ENCODE results near the gene ROR2. TPM values are rescaled to one million over a fixed set of nuclear protein-coding genes. Genes with fewer than 3 reads are reported as not detected.
A peak's percentile ranks its signal among the peaks of the same experiment; 100 is the strongest.

The ROR2 gene
- total RNA-seq, 4 donors from 2014 or later = 6.3 to 32.2 (median 15.1) TPM

GRCh38 chr9:91690540-91691249 is 259.3 kb downstream of the ROR2 start:
- DNase-seq (ENCODE audit: low spot score) (no peak), ATAC-seq (ENCODE audit: low FRiP score) (no peak)
- no peak for TF ChIP-seq CTCF (IDR thresholded peaks at IDR 0.05)

GRCh38 chr9:91689006-91689405 is 261.0 kb downstream of the ROR2 start:
- DNase-seq (ENCODE audit: low spot score) = no peak
- ATAC-seq (ENCODE audit: low FRiP score) = no peak
- no peak for TF ChIP-seq CTCF (IDR thresholded peaks at IDR 0.05)

GRCh38 chr9:91683269-91683668 is 266.8 kb downstream of the ROR2 start:
- DNase-seq (ENCODE audit: low spot score) = no peak

GRCh38 chr9:91682806-91683205 is 267.2 kb downstream of the ROR2 start:
- TF ChIP-seq CTCF (IDR thresholded peaks at IDR 0.05) = no peak
- ATAC-seq (ENCODE audit: low FRiP score) (peak; percentile 47), DNase-seq (ENCODE audit: low spot score) (no peak)

More at GRCh38 chr9:91683269-91683668, 266.8 kb downstream of the ROR2 start:
- no peak for TF ChIP-seq CTCF (IDR thresholded peaks at IDR 0.05)
- ATAC-seq (ENCODE audit: low FRiP score) = no peak

GRCh38 chr9:91681461-91682305 is 268.3 kb downstream of the ROR2 start:
- TF ChIP-seq CTCF (IDR thresholded peaks at IDR 0.05) = peak in 1 of 3 donors; percentile 34

GRCh38 chr9:91680998-91681397 is 269.0 kb downstream of the ROR2 start:
- ATAC-seq (ENCODE audit: low FRiP score) (no peak), DNase-seq (ENCODE audit: low spot score) (no peak)
- TF ChIP-seq CTCF (IDR thresholded peaks at IDR 0.05) = no peak

More at GRCh38 chr9:91681461-91682305, 268.3 kb downstream of the ROR2 start:
- ATAC-seq (ENCODE audit: low FRiP score) (peak; percentile 66), DNase-seq (ENCODE audit: low spot score) (peak; percentile 68)

Measured in omental fat pad (tissue), 4 donors.